HL-60 (cell line): ENCODE data around the gene CD1D.

Source experiments
- GABPA ChIP-seq: IDR thresholded peaks from 2 replicates; pipeline ENCODE4 v1.6.1; 2012; ENCODE audit warnings: low read depth
- POLR2AphosphoS5 ChIP-seq: IDR thresholded peaks from 2 replicates; pipeline ENCODE4 v1.6.1; 2012; ENCODE audit warnings: low read depth
- SPI1 ChIP-seq: IDR thresholded peaks from 2 replicates; pipeline ENCODE4 v1.6.1; 2012; ENCODE audit warnings: low read depth, mild to moderate bottlenecking, borderline replicate concordance
- TF ChIP-seq, protein P1 (sequence below): IDR thresholded peaks from one replicate; pipeline ENCODE4 v1.5.1; 2011; ENCODE audit warnings: low read length, control low read depth, inconsistent platforms; ENCODE audit not compliant: insufficient read depth
- TF ChIP-seq, protein P2 (sequence below): IDR thresholded peaks from 2 replicates; pipeline ENCODE4 v1.6.1; 2012; ENCODE audit warnings: low read depth; ENCODE audit not compliant: insufficient replicate concordance

DNA sequence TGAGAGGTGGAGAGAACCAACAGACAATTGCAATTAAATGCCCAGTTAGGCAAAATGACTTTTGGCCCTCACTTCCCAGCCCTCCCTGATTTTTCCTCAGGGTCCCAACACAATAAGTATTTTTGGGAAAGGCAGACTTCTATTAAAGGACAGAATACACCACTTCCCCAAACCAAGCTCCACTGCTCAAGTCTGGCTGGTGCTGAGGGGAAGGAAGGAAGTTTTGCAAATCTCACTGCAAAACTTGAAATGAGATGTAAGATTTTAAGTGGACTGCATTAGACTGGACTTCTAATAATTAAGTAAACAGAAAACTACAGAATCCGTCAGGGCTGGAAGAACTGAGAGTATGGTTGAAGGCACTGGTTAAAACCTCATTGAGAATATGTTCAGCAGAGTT lies 32.2 kb upstream of the CD1D start:
- TF ChIP-seq, protein P1, sequence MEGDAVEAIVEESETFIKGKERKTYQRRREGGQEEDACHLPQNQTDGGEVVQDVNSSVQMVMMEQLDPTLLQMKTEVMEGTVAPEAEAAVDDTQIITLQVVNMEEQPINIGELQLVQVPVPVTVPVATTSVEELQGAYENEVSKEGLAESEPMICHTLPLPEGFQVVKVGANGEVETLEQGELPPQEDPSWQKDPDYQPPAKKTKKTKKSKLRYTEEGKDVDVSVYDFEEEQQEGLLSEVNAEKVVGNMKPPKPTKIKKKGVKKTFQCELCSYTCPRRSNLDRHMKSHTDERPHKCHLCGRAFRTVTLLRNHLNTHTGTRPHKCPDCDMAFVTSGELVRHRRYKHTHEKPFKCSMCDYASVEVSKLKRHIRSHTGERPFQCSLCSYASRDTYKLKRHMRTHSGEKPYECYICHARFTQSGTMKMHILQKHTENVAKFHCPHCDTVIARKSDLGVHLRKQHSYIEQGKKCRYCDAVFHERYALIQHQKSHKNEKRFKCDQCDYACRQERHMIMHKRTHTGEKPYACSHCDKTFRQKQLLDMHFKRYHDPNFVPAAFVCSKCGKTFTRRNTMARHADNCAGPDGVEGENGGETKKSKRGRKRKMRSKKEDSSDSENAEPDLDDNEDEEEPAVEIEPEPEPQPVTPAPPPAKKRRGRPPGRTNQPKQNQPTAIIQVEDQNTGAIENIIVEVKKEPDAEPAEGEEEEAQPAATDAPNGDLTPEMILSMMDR, result no peak
- TF ChIP-seq, protein P2, sequence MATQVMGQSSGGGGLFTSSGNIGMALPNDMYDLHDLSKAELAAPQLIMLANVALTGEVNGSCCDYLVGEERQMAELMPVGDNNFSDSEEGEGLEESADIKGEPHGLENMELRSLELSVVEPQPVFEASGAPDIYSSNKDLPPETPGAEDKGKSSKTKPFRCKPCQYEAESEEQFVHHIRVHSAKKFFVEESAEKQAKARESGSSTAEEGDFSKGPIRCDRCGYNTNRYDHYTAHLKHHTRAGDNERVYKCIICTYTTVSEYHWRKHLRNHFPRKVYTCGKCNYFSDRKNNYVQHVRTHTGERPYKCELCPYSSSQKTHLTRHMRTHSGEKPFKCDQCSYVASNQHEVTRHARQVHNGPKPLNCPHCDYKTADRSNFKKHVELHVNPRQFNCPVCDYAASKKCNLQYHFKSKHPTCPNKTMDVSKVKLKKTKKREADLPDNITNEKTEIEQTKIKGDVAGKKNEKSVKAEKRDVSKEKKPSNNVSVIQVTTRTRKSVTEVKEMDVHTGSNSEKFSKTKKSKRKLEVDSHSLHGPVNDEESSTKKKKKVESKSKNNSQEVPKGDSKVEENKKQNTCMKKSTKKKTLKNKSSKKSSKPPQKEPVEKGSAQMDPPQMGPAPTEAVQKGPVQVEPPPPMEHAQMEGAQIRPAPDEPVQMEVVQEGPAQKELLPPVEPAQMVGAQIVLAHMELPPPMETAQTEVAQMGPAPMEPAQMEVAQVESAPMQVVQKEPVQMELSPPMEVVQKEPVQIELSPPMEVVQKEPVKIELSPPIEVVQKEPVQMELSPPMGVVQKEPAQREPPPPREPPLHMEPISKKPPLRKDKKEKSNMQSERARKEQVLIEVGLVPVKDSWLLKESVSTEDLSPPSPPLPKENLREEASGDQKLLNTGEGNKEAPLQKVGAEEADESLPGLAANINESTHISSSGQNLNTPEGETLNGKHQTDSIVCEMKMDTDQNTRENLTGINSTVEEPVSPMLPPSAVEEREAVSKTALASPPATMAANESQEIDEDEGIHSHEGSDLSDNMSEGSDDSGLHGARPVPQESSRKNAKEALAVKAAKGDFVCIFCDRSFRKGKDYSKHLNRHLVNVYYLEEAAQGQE, result peak; percentile 10
- TF ChIP-seq SPI1, result peak; percentile 90
- TF ChIP-seq POLR2AphosphoS5, result no peak
- no peak for TF ChIP-seq GABPA
